ENCODE results near the gene HCCS. TPM values are rescaled to one million over a fixed set of nuclear protein-coding genes. Genes with fewer than 3 reads are reported as not detected.
A peak's percentile ranks its signal among the peaks of the same experiment; 100 is the strongest.

HCCS gene
- total RNA-seq, 4 donors from 2014 or later = 7.2 to 8.6 (median 8.2) TPM

GRCh38 chrX:11138498-11139390 is 27.6 kb downstream of the HCCS start:
- Histone ChIP-seq H3K36me3 (no peaks in the 10 kb centered on the region), H3K4me3 (no peak overlapping the region), H3K9me3 (no peaks in the 10 kb centered on the region), H3K27me3 (peaks cover 0 to 8% of the 10 kb centered on the region in 2 donors), H3K27ac (no peak overlapping the region), H3K4me1 (peaks cover 0 to 8% (median 0%) of the 10 kb centered on the region in 4 donors)
- TF ChIP-seq CTCF (IDR thresholded peaks at IDR 0.05) = no peak
- no peak for TF ChIP-seq POLR2A (IDR thresholded peaks at IDR 0.05)
- no peak for TF ChIP-seq EP300 (IDR thresholded peaks at IDR 0.05)
- no peak for DNase-seq (ENCODE audit: low spot score in 2 of 2)
- 75 to 84% methylated on average over 6 to 52 of the region's 56 CpGs for WGBS, 2 donors

- Histone ChIP-seq H3K4me3 (no peak overlapping the region), H3K4me1 (no peaks in the 10 kb centered on the region), H3K9me3 (no peaks in the 10 kb centered on the region), H3K27ac (no peak overlapping the region), H3K36me3 (no peaks in the 10 kb centered on the region), H3K27me3 (peaks cover 0 to 14% of the 10 kb centered on the region in 2 donors)
- TF ChIP-seq EP300 (IDR thresholded peaks at IDR 0.05) (peak in 1 of 2 donors; percentile 28), POLR2A (IDR thresholded peaks at IDR 0.05) (no peak), CTCF (IDR thresholded peaks at IDR 0.05) (peak; percentile 51 to 76 (median 64))
- WGBS, 2 donors = 26 to 29% methylated on average over 20 of the region's 20 CpGs
- DNase-seq (ENCODE audit: low spot score in 2 of 2) = peak; percentile 26 to 89
Observed at GRCh38 chrX:11143931-11144678, 33.0 kb downstream of the HCCS start.

GRCh38 chrX:11146411-11146810 is 35.3 kb downstream of the HCCS start:
- DNase-seq (ENCODE audit: low spot score in 2 of 2) = no peak
- H3K27ac ChIP-seq = no peak overlapping the region
- H3K4me1 ChIP-seq = no peaks in the 10 kb centered on the region
- peaks cover 0 to 13% of the 10 kb centered on the region in 2 donors for H3K27me3 ChIP-seq
- H3K36me3 ChIP-seq = no peaks in the 10 kb centered on the region
- no peaks in the 10 kb centered on the region for H3K9me3 ChIP-seq
- no peak for TF ChIP-seq CTCF (IDR thresholded peaks at IDR 0.05)
- no peak for TF ChIP-seq EP300 (IDR thresholded peaks at IDR 0.05)
- TF ChIP-seq POLR2A (IDR thresholded peaks at IDR 0.05) = no peak
- WGBS, 2 donors = 94 to 100% methylated on average over 1 of the region's 1 CpG
- no peak overlapping the region for H3K4me3 ChIP-seq

- Histone ChIP-seq H3K9me3 (no peaks in the 10 kb centered on the region), H3K36me3 (no peaks in the 10 kb centered on the region), H3K4me3 (no peak overlapping the region), H3K27ac (no peak overlapping the region), H3K27me3 (peaks cover 0 to 8% of the 10 kb centered on the region in 2 donors), H3K4me1 (no peaks in the 10 kb centered on the region)
- TF ChIP-seq EP300 (IDR thresholded peaks at IDR 0.05) (no peak), POLR2A (IDR thresholded peaks at IDR 0.05) (no peak), CTCF (IDR thresholded peaks at IDR 0.05) (no peak)
- no peak for DNase-seq (ENCODE audit: low spot score in 2 of 2)
- WGBS, 2 donors = 95% methylated on average over 7 of the region's 7 CpGs; no CpG with 5 or more reads in 1 of the 2 donors
Observed at GRCh38 chrX:11148401-11148800, 37.3 kb downstream of the HCCS start.

Measured in tibial nerve (tissue), 4 donors.